HepG2 (cell line): ENCODE data around the gene TMEM255B. TPM values are rescaled to one million over a fixed set of nuclear protein-coding genes. Genes with fewer than 3 reads are reported as not detected.
A peak's percentile ranks its signal among the peaks of the same experiment; 100 is the strongest.

Experiments used
- IRF9 ChIP-seq: sonication (generic); formaldehyde crosslinking; IDR thresholded peaks from 2 replicates; pipeline ENCODE4 v1.8.0; 2022; ENCODE audit warnings: missing genetic modification reagents, mild to moderate bottlenecking, borderline replicate concordance
- KIAA2018 ChIP-seq: sonication (generic); formaldehyde crosslinking; IDR thresholded peaks from 2 replicates; pipeline ENCODE4 v1.5.0; 2020; ENCODE audit warnings: mild to moderate bottlenecking, missing genetic modification reagents, borderline replicate concordance
- NFAT5 ChIP-seq: sonication (generic); formaldehyde crosslinking; IDR thresholded peaks from 2 replicates; pipeline ENCODE4 v1.4.0; 2020; ENCODE audit warnings: missing genetic modification reagents
- NRL ChIP-seq: sonication (generic); formaldehyde crosslinking; IDR thresholded peaks from 2 replicates; pipeline ENCODE4 v1.5.0; 2020; ENCODE audit warnings: missing genetic modification reagents, mild to moderate bottlenecking, moderate library complexity, borderline replicate concordance
- PREB ChIP-seq: sonication (generic); formaldehyde crosslinking; IDR thresholded peaks from 2 replicates; pipeline ENCODE4 v1.4.0; 2020; ENCODE audit warnings: missing genetic modification reagents
- RELA ChIP-seq: sonication (generic); formaldehyde crosslinking; IDR thresholded peaks from 2 replicates; pipeline ENCODE4 v1.4.0; 2020; ENCODE audit warnings: missing genetic modification reagents
- polyA plus RNA-seq, 8 experiments: library from polyadenylated mRNA; depleted of rRNA in 3 of 8; stranded (reverse) in 7 of 8; unstranded in 1 of 8; fragments of >200 nt; fragmentation: Illumina TruSeq in 4 of 8; extraction: Trizol in 4 of 8; gene quantifications; 2 replicates each; pipeline versions ENCODE4 v1.2.1 to v1.2.3, GENCODE V29; 2011 to 2016; ENCODE audit warnings: low read depth in 4 of 8, missing spikeins in 1 of 8, mixed read lengths in 1 of 8; ENCODE audit not compliant: insufficient read depth in 1 of 8
- total RNA-seq, 5 experiments: library from RNA; depleted of rRNA; stranded (reverse); fragments of >200 nt; fragmentation: Illumina TruSeq; extraction: Trizol; gene quantifications; 2 replicates each; pipeline ENCODE4 v1.2.3, GENCODE V29; 2016; ENCODE audit warnings: low read depth in 1 of 5
- TF ChIP-seq, protein P1 (sequence below): sonication (generic); formaldehyde crosslinking; IDR thresholded peaks from 2 replicates; pipeline ENCODE4 v1.9.0; 2021; ENCODE audit warnings: missing genetic modification reagents, borderline replicate concordance
- TF ChIP-seq, protein P2 (sequence below): sonication (generic); formaldehyde crosslinking; conservative IDR thresholded peaks from 2 replicates; pipeline ENCODE4 v1.8.0; 2022; ENCODE audit warnings: missing genetic modification reagents

The TMEM255B gene
- total and polyA plus RNA-seq, 2 of the 13 experiments (the other 11 are each of a cell fraction or from before 2014, with no cell fraction given) = not detected

- TF ChIP-seq PREB (CRISPR knock-in tag) (no peak), IRF9 (no peak), RELA (CRISPR knock-in tag) (no peak), KIAA2018 (CRISPR knock-in tag) (no peak), NFAT5 (CRISPR knock-in tag) (no peak), NRL (CRISPR knock-in tag) (peak; percentile 30; the same call in 1 of the 2 replicates)
- TF ChIP-seq, protein P1, sequence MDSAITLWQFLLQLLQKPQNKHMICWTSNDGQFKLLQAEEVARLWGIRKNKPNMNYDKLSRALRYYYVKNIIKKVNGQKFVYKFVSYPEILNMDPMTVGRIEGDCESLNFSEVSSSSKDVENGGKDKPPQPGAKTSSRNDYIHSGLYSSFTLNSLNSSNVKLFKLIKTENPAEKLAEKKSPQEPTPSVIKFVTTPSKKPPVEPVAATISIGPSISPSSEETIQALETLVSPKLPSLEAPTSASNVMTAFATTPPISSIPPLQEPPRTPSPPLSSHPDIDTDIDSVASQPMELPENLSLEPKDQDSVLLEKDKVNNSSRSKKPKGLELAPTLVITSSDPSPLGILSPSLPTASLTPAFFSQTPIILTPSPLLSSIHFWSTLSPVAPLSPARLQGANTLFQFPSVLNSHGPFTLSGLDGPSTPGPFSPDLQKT (CRISPR knock-in tag) = no peak
- TF ChIP-seq, protein P2, sequence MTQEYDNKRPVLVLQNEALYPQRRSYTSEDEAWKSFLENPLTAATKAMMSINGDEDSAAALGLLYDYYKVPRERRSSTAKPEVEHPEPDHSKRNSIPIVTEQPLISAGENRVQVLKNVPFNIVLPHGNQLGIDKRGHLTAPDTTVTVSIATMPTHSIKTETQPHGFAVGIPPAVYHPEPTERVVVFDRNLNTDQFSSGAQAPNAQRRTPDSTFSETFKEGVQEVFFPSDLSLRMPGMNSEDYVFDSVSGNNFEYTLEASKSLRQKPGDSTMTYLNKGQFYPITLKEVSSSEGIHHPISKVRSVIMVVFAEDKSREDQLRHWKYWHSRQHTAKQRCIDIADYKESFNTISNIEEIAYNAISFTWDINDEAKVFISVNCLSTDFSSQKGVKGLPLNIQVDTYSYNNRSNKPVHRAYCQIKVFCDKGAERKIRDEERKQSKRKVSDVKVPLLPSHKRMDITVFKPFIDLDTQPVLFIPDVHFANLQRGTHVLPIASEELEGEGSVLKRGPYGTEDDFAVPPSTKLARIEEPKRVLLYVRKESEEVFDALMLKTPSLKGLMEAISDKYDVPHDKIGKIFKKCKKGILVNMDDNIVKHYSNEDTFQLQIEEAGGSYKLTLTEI (CRISPR knock-in tag) = no peak
Measured at GRCh38 chr13:113742000-113742441, 17.0 kb upstream of the TMEM255B start (continued).
